Hypothalamus (tissue), 51 donors: Measurements from ENCODE around the gene ACTR6.
A peak's percentile ranks its signal among the peaks of the same experiment; 100 is the strongest.

Experiments
- DNase-seq, 51 donors: peaks; one replicate each; lab custom pipeline; 2025; lab: John Stamatoyannopoulos, UW

Gene ACTR6

DNA sequence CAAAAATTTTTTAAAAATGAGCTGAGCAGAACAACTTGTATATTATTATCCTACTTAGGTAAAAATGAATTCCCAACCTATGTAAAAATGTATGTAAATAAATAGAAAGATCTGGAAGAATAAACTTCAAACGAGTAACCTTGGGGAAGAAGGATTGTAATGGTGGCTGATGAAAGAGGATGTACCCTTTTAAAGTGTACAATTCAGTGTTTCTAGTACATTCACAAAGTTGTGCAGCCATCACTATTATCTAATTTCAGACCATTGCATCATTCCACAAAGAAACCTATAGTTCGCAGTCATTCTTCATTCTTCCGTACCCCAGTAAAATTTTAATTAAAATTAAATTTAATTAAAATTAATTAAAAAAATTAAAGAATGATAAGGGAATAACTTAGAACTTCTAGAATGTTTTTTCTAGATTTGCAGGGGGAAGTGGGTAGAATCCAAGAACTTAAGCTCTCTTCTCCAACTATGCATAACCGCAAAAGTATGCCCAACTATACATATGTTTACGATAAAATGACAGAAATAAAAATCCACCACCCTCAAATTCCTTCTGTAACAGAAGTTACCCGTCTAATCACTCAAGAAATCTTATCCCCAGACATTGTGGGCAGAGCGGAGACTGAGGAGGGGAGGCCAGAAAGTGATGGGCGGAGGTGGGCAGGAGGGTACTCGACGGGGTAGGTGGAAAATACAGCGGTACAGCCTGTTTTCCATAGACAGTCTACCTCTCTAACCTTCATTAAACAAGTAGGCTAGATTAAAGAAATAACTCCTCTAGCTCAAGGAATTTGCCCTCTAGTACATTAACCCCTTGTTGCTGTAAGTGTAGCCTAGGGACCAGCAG lies 65.3 kb downstream of the ACTR6 start:
- DNase-seq = no peak

DNA sequence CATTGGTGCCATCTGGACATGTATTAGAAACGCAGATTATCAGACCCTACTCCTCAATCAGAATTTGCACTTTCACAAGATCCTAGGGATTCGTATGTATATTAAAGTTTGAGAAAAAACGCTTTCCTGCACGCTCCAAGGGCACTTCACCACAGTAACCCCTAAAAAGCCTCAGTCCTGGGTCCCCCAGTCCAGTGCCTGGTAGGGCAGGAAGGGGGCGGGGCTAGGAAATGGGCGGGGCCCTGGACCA lies 65.9 kb downstream of the ACTR6 start:
- no peak for DNase-seq

DNA sequence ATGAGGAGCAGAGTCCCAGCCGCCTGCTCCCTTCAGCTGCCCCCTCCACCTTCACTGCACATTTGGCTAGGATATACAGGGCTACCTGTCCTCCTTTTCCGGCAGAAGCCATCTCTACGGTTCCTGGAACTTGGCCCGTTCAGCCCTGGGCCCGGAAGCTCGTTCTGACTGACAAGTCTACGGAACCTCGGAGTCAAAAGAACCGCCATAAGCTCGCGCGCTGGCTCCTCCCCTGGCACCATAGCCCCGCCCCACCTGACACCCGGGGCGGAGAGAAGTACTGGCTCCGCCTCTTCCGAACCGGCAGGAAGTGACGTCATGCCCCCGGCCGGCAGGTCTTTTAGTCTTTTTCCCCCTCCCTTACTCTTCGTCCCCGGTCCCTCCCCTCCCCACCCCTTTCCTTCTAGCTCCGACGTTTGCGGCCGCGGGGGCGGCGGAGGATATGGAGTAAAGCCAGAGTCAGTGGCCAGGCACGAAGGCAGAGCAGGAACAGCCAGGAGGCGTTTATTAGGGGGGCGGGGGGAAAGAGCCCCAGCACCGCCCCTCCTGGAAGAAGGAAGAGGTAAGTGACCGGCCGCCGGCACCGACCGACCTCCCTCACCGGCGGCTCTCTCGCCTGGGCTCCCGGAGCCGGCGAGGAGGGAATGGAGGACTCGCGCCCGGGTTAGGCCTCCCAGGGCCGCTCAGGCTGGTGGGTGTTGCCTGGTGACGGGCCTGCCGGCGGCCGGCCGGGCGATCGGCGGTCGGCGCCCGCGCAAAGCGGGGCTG lies 66.4 kb downstream of the ACTR6 start, which contains the start of the genes DEPDC4 and SCYL2:
Gene DEPDC4, minus strand, starts transcription at position 245 of the 768 bp plus-strand sequence. Its CDS starts 3 bp downstream, at position 242.
Gene SCYL2, plus strand, starts transcription at position 343 of the 768 bp plus-strand sequence. CDS start 15,794 bp downstream, outside the sequence.
- DNase-seq = peak; percentile 64 to 99 (median 95)

DNA sequence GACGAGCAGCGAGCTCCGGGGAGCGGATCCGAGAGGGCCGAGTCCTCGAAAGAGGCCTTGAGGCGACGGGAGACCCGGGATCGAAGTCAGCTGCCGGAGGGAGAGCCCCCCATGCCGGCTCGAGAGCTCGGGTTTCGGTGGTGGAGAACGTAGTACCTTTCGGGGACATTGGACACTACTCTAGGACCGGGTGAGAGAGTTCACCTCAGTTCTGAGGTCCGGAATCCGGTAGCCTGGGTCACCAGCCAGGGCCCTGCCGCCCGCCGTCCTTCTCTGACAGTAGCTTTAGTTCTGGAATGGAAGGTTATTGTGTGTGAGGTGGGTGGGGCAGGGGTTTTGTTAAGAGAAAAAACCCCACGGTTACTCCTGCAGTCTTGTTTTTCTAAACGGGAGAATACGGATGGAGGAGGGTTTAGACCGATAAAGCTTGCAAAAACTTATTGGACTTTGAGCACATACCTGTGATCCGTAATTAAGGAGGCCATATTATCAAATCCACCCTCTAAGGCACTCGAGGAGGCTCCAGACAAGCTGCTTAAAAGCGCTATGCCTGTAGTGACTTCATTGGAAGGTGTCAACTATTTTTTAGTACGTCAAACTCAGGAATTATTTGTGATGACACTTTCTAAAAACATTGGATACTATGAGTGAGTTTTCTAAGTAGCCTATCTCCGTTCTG lies 67.1 kb downstream of the ACTR6 start:
- peak in 17 of 51 donors; percentile 7 to 65 (median 36) for DNase-seq

DNA sequence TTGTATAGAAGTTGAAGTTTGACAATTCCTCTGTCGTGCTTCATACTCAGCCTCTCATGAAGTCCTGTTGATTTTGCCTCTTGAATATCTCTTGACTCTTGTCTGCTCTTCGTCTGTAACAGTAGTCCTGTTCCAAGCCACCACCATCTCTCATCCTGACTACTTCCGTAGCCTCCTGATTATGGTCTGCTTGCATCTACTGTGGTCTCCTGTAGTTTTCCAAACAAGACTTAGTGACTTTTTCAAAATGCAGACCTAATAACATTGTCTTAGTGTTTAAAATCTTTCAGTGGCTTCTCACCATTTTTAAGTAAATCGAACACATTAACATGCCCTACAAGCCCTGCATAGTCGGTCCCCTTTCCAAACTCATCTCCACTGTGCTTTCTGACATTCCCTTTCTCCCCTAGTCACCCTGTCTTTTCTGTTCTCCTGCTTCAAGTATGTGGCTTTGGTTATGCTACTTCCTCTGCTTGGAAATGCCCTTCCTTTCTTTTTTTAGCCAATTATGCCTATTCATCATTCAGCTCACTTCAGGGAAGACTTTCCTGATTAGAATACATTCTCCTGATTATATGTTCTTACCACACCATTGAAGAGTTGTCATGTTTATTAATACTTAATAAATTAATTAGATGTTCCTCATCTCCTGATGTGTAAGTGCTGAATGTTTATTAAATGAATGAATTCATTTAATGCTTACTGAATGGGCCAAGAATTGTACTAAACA lies 68.4 kb downstream of the ACTR6 start:
- DNase-seq = no peak

DNA sequence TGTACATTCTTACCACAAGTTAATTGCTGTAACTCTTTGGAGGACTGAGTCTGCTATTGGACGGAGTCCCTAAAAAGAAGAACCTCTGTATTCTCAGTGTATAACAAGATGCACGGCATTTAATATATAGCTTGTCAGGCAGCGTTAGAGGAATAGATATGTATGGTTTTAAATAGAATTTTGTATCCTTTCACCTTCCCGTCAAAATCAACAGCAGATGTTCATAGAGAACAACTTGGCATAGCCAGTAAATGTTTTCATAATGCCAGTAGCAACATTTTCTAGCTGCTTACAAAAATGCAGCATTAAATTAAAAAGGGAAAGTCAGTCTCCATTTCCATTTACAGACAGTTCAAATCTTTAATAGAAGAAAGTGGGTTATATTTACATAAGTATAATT lies 73.2 kb downstream of the ACTR6 start:
- DNase-seq = no peak
